ENCODE data around the gene FILIP1L.

DNA sequence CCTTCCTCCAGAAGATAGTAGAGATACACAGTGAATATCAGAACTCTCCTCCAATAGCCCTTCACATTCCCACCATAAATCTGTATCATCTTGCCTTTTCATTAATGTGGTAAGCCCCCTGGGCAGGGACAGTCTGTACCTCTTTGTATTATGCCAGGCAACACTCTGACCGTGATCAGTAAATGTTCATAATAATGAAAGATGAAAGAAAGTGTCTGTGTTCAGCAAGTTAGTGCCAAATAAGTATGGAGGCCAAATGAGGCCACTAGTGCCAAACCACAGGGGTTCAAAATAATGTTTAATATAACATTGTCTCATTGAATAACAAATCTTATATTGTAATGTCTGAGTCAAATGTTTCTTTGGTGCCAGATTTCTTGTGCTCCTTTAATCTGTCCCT is 192.3 kb downstream of the FILIP1L start:
- TF ChIP-seq, protein P1, sequence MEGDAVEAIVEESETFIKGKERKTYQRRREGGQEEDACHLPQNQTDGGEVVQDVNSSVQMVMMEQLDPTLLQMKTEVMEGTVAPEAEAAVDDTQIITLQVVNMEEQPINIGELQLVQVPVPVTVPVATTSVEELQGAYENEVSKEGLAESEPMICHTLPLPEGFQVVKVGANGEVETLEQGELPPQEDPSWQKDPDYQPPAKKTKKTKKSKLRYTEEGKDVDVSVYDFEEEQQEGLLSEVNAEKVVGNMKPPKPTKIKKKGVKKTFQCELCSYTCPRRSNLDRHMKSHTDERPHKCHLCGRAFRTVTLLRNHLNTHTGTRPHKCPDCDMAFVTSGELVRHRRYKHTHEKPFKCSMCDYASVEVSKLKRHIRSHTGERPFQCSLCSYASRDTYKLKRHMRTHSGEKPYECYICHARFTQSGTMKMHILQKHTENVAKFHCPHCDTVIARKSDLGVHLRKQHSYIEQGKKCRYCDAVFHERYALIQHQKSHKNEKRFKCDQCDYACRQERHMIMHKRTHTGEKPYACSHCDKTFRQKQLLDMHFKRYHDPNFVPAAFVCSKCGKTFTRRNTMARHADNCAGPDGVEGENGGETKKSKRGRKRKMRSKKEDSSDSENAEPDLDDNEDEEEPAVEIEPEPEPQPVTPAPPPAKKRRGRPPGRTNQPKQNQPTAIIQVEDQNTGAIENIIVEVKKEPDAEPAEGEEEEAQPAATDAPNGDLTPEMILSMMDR (conservative IDR thresholded peaks at IDR 0.05; ENCODE audit: low read depth, low read length) = no peak
- TF ChIP-seq EZH2 (IDR thresholded peaks at IDR 0.05; ENCODE audit: borderline replicate concordance, low read depth, low read length, poor library complexity, severe bottlenecking) = no peak
